Amniotic epithelial cell (primary cell): ENCODE results near the gene GDPD5.

Experiments used
- DNase-seq: peaks from one replicate; pipeline ENCODE4 v3.0.0-alpha.2; 2010; ENCODE audit warnings: low read depth

Gene GDPD5

DNA sequence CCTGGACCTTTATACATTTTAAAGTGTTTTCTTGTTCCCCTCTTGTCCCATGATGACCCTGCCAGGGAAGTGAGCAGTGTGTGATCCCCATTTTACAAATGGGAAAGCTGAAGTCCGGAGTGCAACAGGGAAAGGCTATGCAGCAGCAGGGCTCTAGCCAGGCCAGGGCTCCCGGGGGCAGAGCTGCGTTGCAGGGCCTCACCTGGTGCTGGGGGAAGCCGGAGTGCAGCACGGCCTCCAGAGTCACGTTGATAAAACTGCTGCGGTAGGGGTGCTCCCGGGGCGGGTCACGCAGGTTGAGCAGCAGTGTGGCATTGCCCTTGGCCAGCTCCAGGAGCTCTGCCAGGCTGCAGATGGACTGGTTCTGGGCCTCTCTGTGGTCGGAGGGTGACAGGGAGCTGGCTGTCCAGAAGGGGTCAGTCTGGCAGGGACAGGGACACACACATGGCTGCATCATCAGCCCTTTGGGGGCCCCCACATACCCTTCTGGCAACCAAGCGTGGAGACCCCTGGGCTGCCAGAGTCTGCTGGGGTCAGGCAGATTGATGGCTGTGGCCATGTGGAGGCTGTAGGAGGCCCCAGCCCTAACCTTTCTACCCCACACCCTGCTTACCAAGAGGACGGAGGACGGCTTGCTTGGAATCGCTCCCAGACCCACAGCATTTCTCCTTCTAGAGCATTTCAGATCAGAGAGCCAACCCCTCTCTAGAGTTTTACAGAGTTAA, 83.4 kb downstream of the GDPD5 start:
- DNase-seq: no peak

DNA sequence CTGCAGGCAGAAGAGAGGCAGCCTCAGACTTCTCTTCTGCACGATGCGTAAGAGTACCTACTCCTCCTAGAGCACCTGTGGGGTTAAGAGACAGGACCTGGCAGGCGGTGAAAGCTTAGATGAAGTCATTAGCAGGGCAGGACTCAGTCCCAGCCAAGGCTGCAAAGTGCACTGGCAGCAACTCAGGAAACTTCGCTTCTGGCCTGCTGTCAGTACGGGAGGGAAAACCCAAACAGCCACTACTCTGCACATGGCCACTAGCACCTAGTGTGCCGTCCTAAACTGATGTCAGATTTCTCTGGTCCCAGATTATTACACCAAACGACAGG, 84.0 kb downstream of the GDPD5 start:
- DNase-seq: no peak

DNA sequence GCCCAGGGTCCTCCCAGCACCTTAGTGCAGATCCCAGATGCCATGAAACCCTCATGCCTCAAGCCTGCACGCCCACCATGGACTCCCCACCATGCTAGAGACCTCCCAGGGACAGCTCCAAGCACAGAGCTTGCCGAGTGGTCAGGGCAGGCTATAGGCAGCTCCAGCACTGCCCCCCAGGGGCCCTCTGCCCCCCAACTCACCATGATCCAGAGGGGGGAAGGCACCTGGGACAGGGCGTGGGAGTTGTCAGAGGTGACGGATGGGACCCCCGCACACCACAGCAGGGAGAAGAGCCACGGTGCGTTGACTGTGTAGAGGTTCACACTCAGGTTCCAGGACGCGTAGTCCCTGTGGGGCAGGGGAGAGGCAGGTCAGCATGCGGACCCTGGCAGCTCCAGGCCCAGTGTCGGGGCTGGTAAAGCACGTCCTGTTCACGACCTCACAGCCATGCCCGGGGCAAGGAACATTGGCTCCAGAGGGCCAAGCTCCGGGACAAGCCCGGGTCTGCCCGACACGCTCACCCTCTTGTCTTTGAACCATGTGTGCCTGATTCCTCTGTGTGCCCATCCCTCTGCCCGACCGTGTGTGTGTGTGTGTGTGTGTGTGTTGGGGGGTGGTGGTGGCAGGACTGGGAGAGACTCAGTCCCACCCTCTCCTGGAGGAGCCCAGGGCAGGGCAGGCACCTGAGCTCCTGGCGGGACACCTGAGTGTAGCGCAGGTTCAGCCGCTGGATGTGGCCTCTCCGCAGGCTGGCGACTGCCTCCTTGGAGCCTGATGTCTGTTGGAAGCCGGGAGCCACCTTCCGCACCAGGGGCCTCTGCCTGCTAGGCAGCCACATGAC, 84.6 kb downstream of the GDPD5 start:
- DNase-seq: no peak

DNA sequence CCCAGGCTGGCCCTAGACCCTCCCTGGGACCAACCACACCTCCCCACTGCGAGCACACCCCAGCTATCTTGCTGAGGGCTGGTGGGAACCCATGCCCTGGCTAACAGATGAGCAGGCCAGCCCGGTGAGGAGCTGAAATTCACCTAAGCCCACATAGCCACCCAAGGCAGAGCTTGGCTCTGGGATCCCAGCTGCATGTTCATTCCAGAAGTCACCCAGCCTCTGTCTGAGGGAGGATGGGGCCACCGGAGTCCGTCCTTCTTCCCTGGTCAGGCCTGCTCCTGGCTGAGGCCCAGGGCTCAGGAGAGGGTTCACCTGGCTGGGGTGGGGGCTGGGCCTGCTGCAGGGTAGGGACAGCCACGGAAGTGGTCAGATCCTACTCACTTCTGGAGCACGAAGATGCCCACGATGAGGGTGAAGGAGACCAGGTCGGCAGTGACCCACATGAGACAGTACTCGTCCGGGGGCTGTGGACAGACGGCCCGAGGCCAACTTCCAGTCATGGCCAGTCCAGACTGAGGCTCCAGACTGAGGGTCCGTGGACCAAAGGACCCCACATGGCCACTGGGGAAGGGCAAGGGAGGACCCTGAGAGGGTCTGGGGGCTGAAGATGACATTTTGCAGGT, 86.1 kb downstream of the GDPD5 start:
- no peak for DNase-seq

DNA sequence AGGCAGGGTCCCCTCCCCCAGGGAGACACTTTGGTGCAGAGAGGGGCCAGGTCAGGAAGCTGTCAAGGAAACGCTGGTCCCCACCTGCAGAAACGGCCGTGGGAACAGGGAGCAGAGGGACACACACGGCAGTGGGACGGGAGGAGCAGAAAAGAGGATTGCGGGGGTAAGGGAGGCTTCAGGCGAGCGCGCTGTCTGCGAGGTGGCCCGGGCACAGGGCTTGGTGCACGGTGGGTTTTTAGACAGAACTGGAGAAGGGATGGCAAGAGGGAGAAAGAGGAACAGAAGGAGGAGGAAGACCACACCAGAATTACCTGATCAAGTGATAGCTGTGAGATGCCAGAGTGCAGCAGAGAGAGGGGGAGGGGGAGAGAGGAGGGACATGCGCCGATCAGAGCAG, 86.7 kb downstream of the GDPD5 start:
- no peak for DNase-seq

DNA sequence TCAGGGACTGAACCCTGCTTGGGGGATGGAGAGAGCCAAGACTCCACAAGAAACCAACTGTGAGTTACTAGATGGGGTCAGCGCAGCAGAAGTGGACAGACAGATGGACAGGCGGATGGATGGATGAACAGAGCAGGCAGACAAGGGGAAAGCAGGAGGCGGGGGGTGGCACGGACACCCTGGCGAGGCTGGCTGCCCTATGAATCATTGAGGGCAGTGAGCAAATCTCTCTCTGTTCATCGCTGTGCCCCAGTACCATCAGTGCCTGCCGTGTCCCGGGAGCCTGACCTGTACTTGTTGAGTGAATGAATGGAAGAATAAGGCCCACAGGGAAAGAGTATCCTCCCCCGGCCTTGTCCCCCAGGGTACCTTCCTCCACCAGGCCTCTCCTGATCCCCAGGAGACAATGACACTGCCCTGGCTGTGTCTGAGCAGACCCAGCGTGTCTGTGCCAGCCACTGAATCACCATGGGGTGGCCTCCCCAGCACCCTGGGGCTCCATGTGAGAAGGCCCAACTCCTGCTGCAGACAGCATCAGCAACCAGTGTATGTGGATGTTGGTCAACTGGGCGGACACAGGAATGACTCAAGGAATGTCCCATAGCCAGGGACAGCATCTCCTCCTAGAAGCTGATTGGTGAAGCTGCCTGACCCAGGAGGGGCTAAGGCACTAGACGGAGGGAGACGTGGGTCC, 87.6 kb downstream of the GDPD5 start:
- DNase-seq: no peak

DNA sequence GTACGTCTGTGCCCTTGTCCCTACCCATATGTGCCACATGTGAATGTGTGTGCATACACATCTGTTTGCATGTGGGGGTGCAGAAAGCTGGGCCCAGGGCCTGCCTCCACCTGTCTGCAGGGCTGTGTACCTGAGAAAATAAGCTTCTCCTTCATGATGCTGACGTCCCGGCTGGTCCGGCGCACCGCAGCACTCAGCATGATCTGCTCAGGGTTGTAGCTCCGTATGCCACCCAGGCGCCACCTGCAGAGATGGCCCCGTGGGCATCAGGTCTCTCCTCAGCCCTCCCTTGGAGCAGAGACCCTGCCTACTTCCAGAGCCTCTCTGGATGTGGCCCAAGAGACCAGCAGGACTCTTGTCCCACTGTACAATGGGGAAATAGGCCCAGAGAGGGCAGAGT, 88.9 kb downstream of the GDPD5 start:
- no peak for DNase-seq

DNA sequence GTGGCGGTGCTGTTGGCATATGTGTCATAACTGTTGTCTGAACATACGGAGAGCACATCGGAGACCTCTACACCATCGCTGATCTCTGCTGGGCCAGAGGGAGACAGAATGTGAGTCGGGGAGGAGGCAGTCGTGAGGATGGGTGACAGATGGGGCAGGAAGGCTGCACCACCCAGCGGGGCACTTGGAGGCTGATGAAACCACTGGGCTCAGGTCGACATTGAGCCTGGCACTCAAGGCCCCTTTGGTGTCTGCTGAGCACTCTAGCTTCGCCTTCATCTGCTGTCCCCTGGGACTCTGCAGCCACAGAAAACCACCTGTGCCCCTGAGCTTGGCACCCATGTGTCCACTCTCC, 90.2 kb downstream of the GDPD5 start:
- no peak for DNase-seq

DNA sequence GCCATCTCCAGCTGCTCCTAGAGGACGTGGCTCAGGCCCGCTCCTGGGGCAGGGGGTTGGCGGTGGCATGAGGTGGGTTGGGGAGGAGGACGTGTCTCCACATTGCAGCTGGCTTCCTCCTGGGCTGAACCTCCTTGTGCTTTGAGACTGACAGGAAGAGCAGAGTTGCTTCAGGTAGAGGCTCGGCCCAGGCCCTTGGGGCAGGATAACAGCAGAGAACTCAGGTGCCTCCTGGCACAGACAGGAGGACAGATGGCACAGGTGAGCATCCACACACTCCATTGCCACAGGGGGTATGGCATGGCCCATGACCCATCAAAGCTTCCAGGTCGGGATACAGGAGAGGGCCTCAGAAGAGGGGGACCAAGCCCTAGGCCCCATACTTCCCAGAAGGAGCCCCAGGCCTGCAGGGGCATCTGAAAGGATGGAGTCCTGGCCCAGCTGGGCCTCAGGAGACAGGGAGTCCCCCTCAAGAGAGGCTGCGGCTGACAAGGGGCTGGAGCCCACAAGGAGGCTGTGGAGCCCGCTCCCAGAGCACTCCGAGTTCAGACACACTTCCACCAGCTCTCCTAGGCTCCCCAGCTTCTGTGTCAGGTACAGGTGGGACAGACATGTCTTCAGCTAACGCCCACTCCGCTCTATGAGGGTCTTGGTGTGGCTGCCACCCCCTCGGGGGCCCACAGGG, 90.7 kb downstream of the GDPD5 start:
- DNase-seq: no peak

DNA sequence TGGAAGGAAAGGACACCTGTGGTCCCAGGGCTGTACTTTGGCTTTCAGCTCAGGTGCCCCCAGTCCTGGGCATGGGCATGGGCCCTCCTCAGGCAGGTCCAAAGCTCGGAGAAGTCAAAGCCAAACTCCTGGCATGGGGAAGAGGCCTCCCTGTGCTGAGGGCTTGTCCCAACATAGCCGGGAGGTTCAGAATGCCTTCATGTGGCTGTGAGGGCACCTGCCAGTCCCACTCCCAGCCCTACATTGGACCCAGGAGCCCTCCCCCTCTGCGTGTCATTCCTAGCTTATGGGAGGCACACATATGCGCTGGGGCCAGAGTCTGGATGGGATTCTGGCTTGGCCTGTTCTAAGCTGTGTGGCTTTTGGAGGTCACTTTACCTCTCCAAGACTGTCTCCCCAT, 91.7 kb downstream of the GDPD5 start:
- no peak for DNase-seq

DNA sequence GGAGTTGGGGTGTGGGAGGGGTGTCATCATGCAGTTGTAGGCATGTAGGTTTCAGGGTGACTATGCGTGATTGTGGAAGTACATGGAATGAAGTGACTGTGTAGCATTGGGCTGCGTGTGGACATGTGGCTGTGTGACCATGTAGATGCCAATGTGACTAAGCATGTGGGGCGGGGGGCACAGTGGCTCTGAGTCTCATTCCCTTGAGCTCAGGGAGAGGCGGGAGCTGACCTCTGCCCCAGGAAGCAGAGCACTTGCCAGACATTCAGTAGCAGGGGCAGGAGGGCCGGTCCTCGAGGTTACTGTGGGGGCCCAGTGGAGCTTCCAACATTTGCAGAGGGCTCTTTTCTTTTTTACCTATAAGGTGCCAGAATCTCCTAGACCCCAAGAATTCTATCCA, 92.3 kb downstream of the GDPD5 start:
- DNase-seq: no peak

DNA sequence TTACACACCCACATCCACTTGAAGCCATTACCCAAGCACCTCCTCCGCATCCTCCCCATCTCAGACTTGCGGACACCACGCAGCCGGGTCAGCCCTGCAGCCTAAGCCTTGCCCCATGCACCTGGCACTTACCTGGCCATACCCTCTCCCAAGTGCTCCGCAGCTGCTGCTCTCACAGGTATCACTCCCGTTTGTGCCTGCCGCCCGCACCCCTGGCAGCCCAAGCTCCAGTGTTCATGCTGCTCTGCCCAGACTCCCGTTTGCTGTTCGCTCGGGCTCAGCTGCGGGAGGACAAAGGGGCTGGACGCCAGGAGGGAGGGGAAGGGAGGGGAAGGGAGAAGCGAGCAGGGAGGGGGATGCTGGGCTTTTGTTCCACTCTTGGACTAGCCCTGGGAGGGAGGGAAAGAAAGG, 92.8 kb downstream of the GDPD5 start, which contains the start of gene KLHL35:
TSS of gene KLHL35 (minus strand) at position 293 of the 411 bp plus-strand sequence. CDS start 2,574 bp downstream, outside the sequence.
- no peak for DNase-seq

DNA sequence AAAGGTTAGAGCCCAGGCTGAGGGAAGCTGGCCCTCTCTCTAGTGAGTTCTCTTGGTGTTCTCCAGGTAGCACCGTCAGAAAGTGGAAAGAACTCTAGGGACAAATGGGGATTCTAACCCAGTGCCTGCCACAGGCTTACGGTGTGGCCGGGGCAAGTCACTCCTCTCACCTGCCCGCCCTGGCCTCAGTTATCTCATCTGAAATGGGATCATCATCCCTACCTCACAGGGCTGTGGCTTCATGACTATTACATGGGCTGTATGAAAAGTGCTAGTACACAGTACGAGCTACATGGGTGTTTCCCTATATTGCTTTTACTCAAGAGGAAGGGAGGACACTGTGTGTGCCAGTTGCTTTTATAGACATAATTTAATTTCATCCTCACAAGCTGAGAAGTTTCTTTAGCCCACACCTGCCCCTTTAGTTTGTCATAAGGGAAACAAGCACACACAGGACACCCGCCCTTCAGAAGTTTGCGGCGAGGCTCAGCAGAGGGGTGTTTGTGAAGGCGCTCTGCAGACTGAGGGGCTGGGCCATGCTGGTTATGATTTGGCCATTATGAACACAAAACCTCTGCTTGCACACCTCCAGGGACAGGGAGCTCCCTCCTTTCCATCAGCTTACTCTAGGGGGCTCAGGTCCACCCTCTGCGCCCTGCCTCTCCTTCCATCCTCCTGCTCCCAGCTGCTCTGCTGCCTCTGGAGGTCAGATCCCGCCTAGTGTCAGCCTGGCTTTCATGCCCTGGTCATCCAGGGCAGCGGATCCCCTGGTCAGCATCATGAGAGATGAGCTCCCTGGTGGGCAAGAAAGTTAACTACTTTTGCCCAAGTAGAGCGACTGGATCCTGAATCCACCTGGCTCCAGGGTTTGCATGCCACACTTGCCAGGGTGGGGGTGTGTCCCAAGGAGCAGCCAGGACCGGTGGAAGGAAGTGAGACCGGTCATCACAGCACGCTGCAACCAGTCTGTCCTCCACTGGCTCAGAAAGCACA, 93.9 kb downstream of the GDPD5 start:
- no peak for DNase-seq

DNA sequence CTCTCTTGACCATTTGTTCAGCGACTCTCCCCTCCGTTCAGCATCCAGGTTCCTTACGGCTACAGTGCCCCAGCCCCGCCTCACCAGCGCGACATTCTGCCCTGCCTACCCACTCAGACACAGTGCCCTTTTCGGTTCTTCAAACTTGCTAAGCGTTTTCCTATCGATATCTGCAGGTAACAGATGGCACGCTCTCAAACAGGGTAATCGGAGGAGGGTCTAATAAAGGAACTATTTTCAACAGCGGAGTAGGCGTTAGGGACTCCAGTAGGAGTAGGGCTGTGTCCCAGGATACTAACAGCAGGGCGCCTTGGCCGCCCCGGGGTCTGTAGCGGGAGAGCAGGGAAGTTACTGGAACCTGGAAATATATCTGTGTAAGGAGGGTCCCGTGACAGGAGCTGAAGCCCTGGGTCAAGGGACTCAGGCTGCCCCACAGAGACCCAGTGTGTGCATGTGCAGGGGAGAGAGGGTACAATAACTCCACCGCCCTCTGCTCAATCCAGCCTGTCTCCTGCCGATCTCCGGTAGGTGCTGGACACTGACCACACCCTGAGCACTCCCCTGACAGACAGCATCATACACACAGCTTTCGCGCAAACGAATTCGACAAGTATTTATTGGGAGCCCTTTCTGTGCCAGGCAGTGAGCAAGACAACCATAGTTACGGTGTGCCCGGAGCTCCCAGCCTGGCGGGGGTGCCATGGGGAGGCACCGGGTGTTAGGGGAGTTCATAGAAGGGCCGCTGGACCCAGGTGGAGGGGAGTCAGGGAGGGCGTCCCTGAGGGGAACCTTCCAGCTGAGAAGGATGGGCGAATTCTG, 94.8 kb downstream of the GDPD5 start:
- DNase-seq: no peak

DNA sequence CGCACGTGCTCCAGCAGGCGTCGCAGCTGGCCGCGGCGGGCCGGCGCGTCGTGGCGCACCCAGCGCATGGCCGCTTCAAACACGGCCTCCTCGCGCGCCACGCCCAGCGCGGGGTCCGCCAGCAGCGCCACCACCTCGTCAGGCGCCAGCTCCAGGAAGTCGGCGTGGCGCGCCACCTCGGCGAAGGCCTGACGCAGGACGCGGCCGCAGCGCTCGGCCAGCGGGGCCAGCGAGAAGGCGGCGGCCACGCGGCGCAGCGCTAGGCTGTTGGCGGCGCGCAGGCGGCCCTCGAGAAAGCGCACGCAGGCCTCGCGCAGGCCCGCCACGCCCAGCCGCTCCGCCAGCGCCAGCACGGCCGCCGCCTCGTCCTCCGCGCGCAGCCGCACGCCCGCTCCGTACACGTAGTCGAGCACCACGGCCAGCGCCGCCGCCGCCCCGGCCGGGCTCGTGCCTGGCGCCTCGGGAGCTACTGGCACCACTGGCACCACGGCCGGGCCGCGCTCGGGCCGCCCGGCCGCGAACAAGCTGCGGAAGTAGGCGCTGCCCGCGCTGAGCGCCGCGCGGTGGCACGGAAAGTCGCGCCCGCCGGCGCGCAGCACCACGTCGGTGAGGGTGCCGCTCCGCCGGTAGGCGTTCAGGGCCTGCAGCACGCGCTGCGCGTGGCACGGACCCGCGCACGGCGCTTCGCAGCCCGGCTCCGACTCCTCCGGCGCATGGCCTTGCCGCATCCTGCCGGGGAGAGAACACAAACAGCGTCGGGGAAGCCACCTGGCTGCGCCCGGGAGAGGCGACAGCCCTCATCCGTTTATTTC, 95.6 kb downstream of the GDPD5 start:
- DNase-seq: peak; percentile 62

DNA sequence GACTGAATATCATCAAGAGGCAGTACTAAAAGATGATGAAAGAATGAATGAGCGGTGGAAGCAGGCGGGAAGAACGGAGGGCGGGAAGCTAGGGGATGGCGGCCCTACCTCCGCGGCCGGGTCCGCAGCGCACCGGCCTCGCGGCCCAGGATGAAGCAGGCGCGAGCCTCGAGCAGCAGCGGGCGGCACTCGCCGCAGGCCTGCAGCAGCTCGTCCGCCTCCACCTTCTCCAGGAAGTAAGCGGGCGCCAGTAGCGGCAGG, 96.2 kb downstream of the GDPD5 start:
- no peak for DNase-seq

DNA sequence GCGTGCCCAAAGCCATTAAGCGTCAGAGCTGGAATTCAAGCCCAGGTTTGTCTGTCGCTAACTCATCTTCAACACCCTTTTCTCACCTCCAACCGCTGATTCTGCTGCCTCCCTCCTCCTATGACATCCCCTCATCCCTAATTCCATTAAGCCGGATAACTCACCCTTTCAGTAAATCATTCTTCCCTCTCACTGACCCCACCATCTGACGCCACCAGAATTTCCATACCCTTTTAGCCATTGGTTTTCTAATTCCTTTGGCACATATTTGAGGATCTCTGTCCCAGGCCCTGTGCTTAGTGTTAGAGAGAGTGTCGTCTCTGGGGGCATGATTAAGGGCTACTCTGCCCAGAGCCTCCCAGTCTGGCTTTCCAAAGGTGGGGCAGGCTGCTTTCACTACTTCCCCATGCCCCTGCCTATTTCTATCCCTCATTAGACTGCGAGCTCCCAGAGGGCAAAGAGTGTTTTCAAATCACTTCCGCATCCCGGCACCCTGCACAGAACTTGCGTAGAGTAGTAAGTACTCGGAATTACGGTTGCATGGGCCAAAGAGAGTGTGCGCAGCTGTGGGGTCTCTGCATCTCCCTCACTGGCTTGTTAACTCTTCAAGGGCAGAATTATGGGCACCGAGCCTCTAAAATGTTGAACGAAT, 96.6 kb downstream of the GDPD5 start:
- DNase-seq: no peak

DNA sequence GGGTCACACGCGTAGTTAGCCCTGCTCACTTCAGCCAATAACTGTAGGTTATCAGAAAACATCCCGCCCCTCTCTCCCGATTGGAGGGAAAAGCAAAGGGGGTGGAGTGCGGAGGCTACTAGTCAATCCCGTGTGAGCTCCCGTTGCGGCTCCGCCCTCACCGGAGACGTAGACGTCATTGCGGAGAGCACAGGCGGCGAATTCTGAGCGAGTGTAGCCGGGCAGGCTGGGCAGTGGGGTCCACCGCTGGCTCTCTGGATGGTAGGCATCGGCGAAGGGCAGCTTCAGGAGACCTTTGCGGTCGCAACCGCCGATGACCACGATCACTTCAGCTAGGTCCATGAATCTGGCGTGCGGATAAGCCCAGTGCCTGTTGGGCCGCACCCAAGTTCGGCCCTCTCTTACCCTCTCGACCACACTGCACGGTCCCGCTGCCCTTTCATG, 97.4 kb downstream of the GDPD5 start:
- DNase-seq: peak; percentile 85

DNA sequence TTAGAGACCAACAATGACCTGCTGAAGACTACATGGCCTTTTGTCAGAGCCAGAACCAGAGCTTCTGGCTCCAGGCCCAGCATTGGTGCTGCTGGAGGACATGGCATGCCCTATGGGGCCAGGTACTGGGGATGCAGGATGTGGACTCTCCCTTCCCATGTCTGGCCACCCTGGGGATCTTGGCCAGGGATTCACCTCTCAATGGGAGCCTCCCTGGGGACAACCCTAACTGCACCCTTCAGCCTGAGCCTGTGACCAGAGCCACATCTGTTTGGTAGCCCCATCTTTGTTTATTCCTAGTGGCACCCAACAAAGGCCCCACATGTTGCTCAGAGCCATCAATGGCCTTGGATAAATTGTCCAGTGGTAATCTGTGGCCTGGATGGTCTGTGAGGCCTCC, 98.6 kb downstream of the GDPD5 start:
- no peak for DNase-seq
